ENCODE data around the gene GLTP.

GRCh38 chr12:109863847-109864712 is 16.3 kb downstream of the GLTP start:
- TF ChIP-seq CTCF (IDR thresholded peaks at IDR 0.05) (no peak), POLR2AphosphoS5 (IDR thresholded peaks at IDR 0.05) (peak; percentile 6 to 65 (median 29)), POLR2A (IDR thresholded peaks at IDR 0.05) (peak; percentile 36)
